Esophagus muscularis mucosa (tissue), 4 donors: Measurements from ENCODE around the gene MAGI2.

Experiments
- CTCF ChIP-seq, 3 experiments: fragments of 200-600 bp in 2 of 3; fragments of 450-650 bp in 1 of 3; sonication (generic) in 2 of 3; IDR thresholded peaks; one replicate each; pipeline ENCODE4 v1.5.1; 2017 to 2019; ENCODE audit warnings: antibody characterized with exemption in 3 of 3, mild to moderate bottlenecking in 2 of 3, moderate library complexity in 1 of 3
- EP300 ChIP-seq: sonication (generic); formaldehyde crosslinking; IDR thresholded peaks from one replicate; pipeline ENCODE4 v1.6.1; 2017; ENCODE audit warnings: antibody characterized with exemption
- POLR2A ChIP-seq: fragments of 450-650 bp; IDR thresholded peaks from one replicate; pipeline ENCODE4 v1.6.1; 2017; ENCODE audit warnings: antibody characterized with exemption, moderate library complexity, mild to moderate bottlenecking, low read depth

GRCh38 chr7:78499971-78500370 lies 953.5 kb downstream of the MAGI2 start:
- TF ChIP-seq CTCF (IDR thresholded peaks at IDR 0.05) (no peak), POLR2A (no peak), EP300 (no peak)
